ENCODE results near the gene ST8SIA5. TPM values are rescaled to one million over a fixed set of nuclear protein-coding genes. Genes with fewer than 3 reads are reported as not detected.

Gene ST8SIA5
- total RNA-seq, 3 donors from 2014 or later, result 0.13 TPM; not detected in 2

DNA sequence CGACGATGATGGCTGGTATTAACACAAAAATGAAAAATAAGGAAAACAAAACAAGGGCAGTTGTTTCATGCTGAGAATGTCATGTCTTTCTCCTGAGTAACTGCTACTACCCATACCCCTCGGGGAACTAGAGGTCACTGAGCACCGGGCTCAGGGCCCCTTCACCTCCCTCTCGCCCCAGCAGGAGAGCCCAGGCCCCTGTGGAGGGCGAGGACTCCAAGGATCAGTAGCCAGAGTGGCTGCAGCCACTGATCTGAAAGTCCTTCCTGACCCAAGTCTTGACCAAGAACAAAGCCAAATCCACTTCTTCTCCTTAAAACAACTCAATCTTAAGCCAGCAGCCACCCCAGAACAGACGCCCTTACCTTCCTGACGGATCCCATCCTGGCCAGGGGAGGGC lies 25.5 kb downstream of the ST8SIA5 start:
- ATAC-seq (no peak), DNase-seq (no peak)
- H3K9me3 Mint-ChIP-seq, result peaks cover 22% of the 10 kb centered on the region

GRCh38 chr18:46728219-46728930 lies 28.5 kb downstream of the ST8SIA5 start:
- Mint-ChIP-seq H3K36me3 (ENCODE audit: insufficient read depth) (no peaks in the 10 kb centered on the region), H3K9me3 (peaks cover 22% of the 10 kb centered on the region), H3K4me1 (ENCODE audit: low read depth) (no peaks in the 10 kb centered on the region), H3K4me3 (no peak overlapping the region), H3K27me3 (ENCODE audit: low read depth) (no peaks in the 10 kb centered on the region)
- ATAC-seq (no peak), DNase-seq (no peak)

More for the DNA sequence above, 25.5 kb downstream of the ST8SIA5 start:
- Mint-ChIP-seq H3K27me3 (ENCODE audit: low read depth) (peaks cover 3% of the 10 kb centered on the region), H3K36me3 (ENCODE audit: insufficient read depth) (no peaks in the 10 kb centered on the region), H3K4me1 (ENCODE audit: low read depth) (no peaks in the 10 kb centered on the region), H3K4me3 (no peak overlapping the region)

GRCh38 chr18:46727177-46727576 lies 29.7 kb downstream of the ST8SIA5 start:
- ATAC-seq (no peak), DNase-seq (no peak)
- Mint-ChIP-seq H3K36me3 (ENCODE audit: insufficient read depth) (no peaks in the 10 kb centered on the region), H3K4me1 (ENCODE audit: low read depth) (no peaks in the 10 kb centered on the region), H3K4me3 (no peak overlapping the region), H3K9me3 (peaks cover 22% of the 10 kb centered on the region), H3K27me3 (ENCODE audit: low read depth) (no peaks in the 10 kb centered on the region)

- Mint-ChIP-seq H3K4me3 (no peak overlapping the region), H3K4me1 (ENCODE audit: low read depth) (no peaks in the 10 kb centered on the region), H3K27me3 (ENCODE audit: low read depth) (no peaks in the 10 kb centered on the region), H3K9me3 (peaks cover 8% of the 10 kb centered on the region), H3K36me3 (ENCODE audit: insufficient read depth) (no peaks in the 10 kb centered on the region)
- DNase-seq (no peak), ATAC-seq (no peak)
Measured at GRCh38 chr18:46725310-46725709, 31.5 kb downstream of the ST8SIA5 start.

- DNase-seq (no peak), ATAC-seq (no peak)
- Mint-ChIP-seq H3K27me3 (ENCODE audit: low read depth) (no peaks in the 10 kb centered on the region), H3K4me3 (no peak overlapping the region), H3K4me1 (ENCODE audit: low read depth) (no peaks in the 10 kb centered on the region), H3K36me3 (ENCODE audit: insufficient read depth) (no peaks in the 10 kb centered on the region), H3K9me3 (no peaks in the 10 kb centered on the region)
Measured at GRCh38 chr18:46723856-46724415, 32.9 kb downstream of the ST8SIA5 start.

- ATAC-seq (no peak), DNase-seq (no peak)
- no peaks in the 10 kb centered on the region for H3K27me3 Mint-ChIP-seq (ENCODE audit: low read depth)
- no peaks in the 10 kb centered on the region for H3K9me3 Mint-ChIP-seq
- no peaks in the 10 kb centered on the region for H3K4me1 Mint-ChIP-seq (ENCODE audit: low read depth)
- H3K36me3 Mint-ChIP-seq (ENCODE audit: insufficient read depth), result no peaks in the 10 kb centered on the region
- no peak overlapping the region for H3K4me3 Mint-ChIP-seq
Measured at GRCh38 chr18:46722051-46722450, 34.8 kb downstream of the ST8SIA5 start.

DNA sequence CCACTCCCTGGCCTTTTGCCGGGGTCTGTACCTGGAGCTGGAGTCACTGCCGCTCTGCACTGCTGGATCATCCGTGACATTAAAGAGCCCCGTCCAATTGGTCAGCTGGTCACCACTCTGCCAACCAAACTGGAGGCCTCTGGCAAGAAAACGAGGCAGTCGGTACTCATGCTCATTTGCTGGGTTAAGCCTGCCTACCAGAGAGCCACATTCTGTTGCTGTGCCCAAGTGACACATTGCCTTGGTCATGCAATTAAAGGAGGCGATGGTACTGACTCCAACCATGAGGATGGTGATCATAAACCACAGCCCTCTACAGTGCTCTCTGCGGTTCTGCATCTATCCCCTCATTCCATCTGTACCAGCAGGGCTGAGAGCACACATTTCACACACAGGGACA lies 35.5 kb downstream of the ST8SIA5 start:
- Mint-ChIP-seq H3K4me3 (no peak overlapping the region), H3K36me3 (ENCODE audit: insufficient read depth) (no peaks in the 10 kb centered on the region), H3K9me3 (no peaks in the 10 kb centered on the region), H3K4me1 (ENCODE audit: low read depth) (no peaks in the 10 kb centered on the region), H3K27me3 (ENCODE audit: low read depth) (no peaks in the 10 kb centered on the region)
- DNase-seq (no peak), ATAC-seq (no peak)

GRCh38 chr18:46720521-46720920 lies 36.3 kb downstream of the ST8SIA5 start:
- Mint-ChIP-seq H3K4me1 (ENCODE audit: low read depth) (no peaks in the 10 kb centered on the region), H3K4me3 (no peak overlapping the region), H3K27me3 (ENCODE audit: low read depth) (no peaks in the 10 kb centered on the region), H3K9me3 (no peaks in the 10 kb centered on the region), H3K36me3 (ENCODE audit: insufficient read depth) (no peaks in the 10 kb centered on the region)
- ATAC-seq, result no peak
- no peak for DNase-seq

DNA sequence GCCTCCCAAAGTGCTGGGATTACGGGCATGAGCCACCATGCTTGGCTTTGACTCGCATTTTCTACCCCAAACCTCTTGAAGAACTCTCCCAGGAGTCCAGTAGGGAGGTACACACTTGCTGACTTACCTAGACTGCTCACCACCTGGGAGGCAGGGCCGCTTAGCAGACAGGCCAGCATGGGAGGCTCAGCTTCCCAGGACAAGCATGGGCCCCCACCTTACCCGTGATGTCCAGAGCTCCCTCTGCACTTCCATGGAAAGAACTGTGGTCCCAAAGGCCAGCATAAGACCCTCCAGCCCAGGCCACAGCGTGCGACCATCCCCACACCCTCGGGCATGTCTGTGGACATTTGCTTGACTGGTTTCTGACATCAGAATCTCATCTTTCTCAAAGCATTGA lies 36.8 kb downstream of the ST8SIA5 start:
- ATAC-seq (no peak), DNase-seq (no peak)
- H3K9me3 Mint-ChIP-seq, result no peaks in the 10 kb centered on the region

DNA sequence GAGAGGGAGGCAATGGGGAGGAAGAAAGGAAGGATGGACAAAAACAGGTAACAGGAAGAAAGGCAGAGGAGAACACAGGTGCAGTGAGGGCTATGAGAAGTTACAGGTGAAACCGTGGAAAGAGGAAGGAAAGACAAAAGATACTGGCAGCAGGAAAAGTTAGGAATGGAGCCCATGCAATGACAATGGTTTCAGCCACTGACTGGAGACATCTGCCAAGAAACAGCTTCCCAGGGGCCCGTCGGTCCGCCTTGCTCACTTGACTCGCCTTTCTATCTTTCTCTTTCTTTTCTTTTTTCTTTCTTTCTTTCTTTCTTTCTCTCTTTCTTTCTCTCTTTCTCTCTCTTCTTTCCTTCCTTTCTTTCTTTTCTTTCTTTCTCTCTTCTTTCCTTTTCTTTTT lies 37.5 kb downstream of the ST8SIA5 start:
- Mint-ChIP-seq H3K4me3 (no peak overlapping the region), H3K4me1 (ENCODE audit: low read depth) (no peaks in the 10 kb centered on the region), H3K9me3 (no peaks in the 10 kb centered on the region), H3K36me3 (ENCODE audit: insufficient read depth) (no peaks in the 10 kb centered on the region), H3K27me3 (ENCODE audit: low read depth) (no peaks in the 10 kb centered on the region)
- no peak for DNase-seq
- ATAC-seq, result no peak

More for the DNA sequence above, 36.8 kb downstream of the ST8SIA5 start:
- Mint-ChIP-seq H3K36me3 (ENCODE audit: insufficient read depth) (no peaks in the 10 kb centered on the region), H3K4me3 (no peak overlapping the region), H3K27me3 (ENCODE audit: low read depth) (no peaks in the 10 kb centered on the region), H3K4me1 (ENCODE audit: low read depth) (no peaks in the 10 kb centered on the region)

GRCh38 chr18:46718501-46719341 lies 38.1 kb downstream of the ST8SIA5 start:
- no peaks in the 10 kb centered on the region for H3K36me3 Mint-ChIP-seq (ENCODE audit: insufficient read depth)
- DNase-seq, result no peak
- no peak overlapping the region for H3K4me3 Mint-ChIP-seq
- no peaks in the 10 kb centered on the region for H3K4me1 Mint-ChIP-seq (ENCODE audit: low read depth)
- no peak for ATAC-seq
- H3K9me3 Mint-ChIP-seq, result no peaks in the 10 kb centered on the region
- no peaks in the 10 kb centered on the region for H3K27me3 Mint-ChIP-seq (ENCODE audit: low read depth)

- Mint-ChIP-seq H3K27me3 (ENCODE audit: low read depth) (no peaks in the 10 kb centered on the region), H3K4me3 (no peak overlapping the region), H3K36me3 (ENCODE audit: insufficient read depth) (no peaks in the 10 kb centered on the region), H3K4me1 (ENCODE audit: low read depth) (no peaks in the 10 kb centered on the region), H3K9me3 (no peaks in the 10 kb centered on the region)
- ATAC-seq, result no peak
- DNase-seq, result no peak
Measured at GRCh38 chr18:46716827-46717226, 40.0 kb downstream of the ST8SIA5 start.

DNA sequence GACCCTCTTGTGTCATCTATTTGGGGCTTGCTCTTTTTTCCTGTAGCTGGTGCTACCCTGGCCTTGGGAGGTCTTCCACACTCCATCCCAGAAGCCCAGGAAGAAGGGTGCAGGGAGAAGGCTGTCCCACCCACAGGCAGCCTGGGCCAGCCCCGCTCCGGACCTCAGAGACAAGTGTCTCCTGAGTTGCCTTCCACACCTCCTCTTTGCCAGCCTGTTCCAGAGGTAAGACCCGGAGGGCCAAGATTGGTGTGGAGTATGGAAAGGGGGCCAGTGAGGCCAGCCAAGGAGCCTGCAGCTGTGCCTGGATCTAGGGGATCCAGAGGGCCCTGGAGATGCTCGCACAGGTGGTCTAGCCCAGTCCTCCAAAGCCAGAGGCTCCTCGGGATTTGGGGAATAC lies 40.5 kb downstream of the ST8SIA5 start:
- no peaks in the 10 kb centered on the region for H3K36me3 Mint-ChIP-seq (ENCODE audit: insufficient read depth)
- DNase-seq (no peak), ATAC-seq (no peak)
- no peaks in the 10 kb centered on the region for H3K9me3 Mint-ChIP-seq
- H3K27me3 Mint-ChIP-seq (ENCODE audit: low read depth), result peaks cover 2% of the 10 kb centered on the region
- H3K4me3 Mint-ChIP-seq, result no peak overlapping the region
- H3K4me1 Mint-ChIP-seq (ENCODE audit: low read depth), result no peaks in the 10 kb centered on the region

- no peak overlapping the region for H3K4me3 Mint-ChIP-seq
- ATAC-seq, result no peak
- peaks cover 2% of the 10 kb centered on the region for H3K27me3 Mint-ChIP-seq (ENCODE audit: low read depth)
- H3K36me3 Mint-ChIP-seq (ENCODE audit: insufficient read depth), result no peaks in the 10 kb centered on the region
- H3K9me3 Mint-ChIP-seq, result no peaks in the 10 kb centered on the region
- DNase-seq, result no peak
- H3K4me1 Mint-ChIP-seq (ENCODE audit: low read depth), result no peaks in the 10 kb centered on the region
Measured at GRCh38 chr18:46715062-46715461, 41.8 kb downstream of the ST8SIA5 start.

GRCh38 chr18:46712406-46712805 lies 44.4 kb downstream of the ST8SIA5 start:
- Mint-ChIP-seq H3K4me3 (no peak overlapping the region), H3K4me1 (ENCODE audit: low read depth) (no peaks in the 10 kb centered on the region), H3K36me3 (ENCODE audit: insufficient read depth) (no peaks in the 10 kb centered on the region), H3K9me3 (no peaks in the 10 kb centered on the region), H3K27me3 (ENCODE audit: low read depth) (peaks cover 2% of the 10 kb centered on the region)
- no peak for ATAC-seq
- no peak for DNase-seq

All from activated T-cell treated with anti-CD3 and anti-CD28 coated beads, Interleukin-2, amount 50 U/mL, for 4 hours (primary cell).